Neural cell (in vitro differentiated cells): Measurements from ENCODE around the gene POLR1A. TPM values are rescaled to one million over a fixed set of nuclear protein-coding genes. Genes with fewer than 3 reads are reported as not detected.

ENCODE experiments used
- H2AFZ ChIP-seq: fragments of 200-600, 300-800 bp; sonication (generic), shearing (Covaris generic); 2 replicates; pipeline ENCODE4 v1.6.0; 2014; ENCODE audit warnings: low read depth, mild to moderate bottlenecking, antibody characterized with exemption, low read length, moderate library complexity
- H3F3A ChIP-seq: fragments of 200-600 bp; shearing (Covaris generic); 2 replicates; pipeline ENCODE4 v1.6.1; 2016; ENCODE audit warnings: mild to moderate bottlenecking, moderate library complexity, mixed read lengths, antibody characterized with exemption, low read length; ENCODE audit not compliant: insufficient read depth, poor library complexity, severe bottlenecking
- H3K27ac ChIP-seq: fragments of 200-600, 300-800 bp; sonication (generic), shearing (Covaris generic); 2 replicates; pipeline ENCODE4 v1.5.1; 2014; ENCODE audit warnings: mild to moderate bottlenecking, low read length, moderate library complexity
- H3K27me3 ChIP-seq: fragments of 300-800, 200-600 bp; sonication (generic), shearing (Covaris generic); 2 replicates; pipeline ENCODE4 v1.6.0; 2014; ENCODE audit warnings: mild to moderate bottlenecking, low read depth, low read length, moderate library complexity; ENCODE audit not compliant: insufficient read depth
- H3K36me3 ChIP-seq: fragments of 300-800, 200-600 bp; sonication (generic), shearing (Covaris generic); 2 replicates; pipeline ENCODE4 v1.5.1; 2014; ENCODE audit warnings: mild to moderate bottlenecking, antibody characterized with exemption, low read length, moderate library complexity; ENCODE audit not compliant: insufficient read depth
- H3K4me2 ChIP-seq: fragments of 300-800, 200-600 bp; sonication (generic), shearing (Covaris generic); 2 replicates; pipeline ENCODE4 v1.6.0; 2014; ENCODE audit warnings: mild to moderate bottlenecking, low read length
- H3K4me3 ChIP-seq: fragments of 300-800, 200-600 bp; sonication (generic), shearing (Covaris generic); 2 replicates; pipeline ENCODE4 v1.5.1; 2014; ENCODE audit warnings: mild to moderate bottlenecking, low read length, moderate library complexity
- H3K79me2 ChIP-seq: fragments of 200-600 bp; shearing (Covaris generic); replicated peaks from 2 replicates; pipeline ENCODE4 v1.6.0; 2014; ENCODE audit warnings: mild to moderate bottlenecking, low read length, moderate library complexity; ENCODE audit not compliant: insufficient read depth
- H3K9ac ChIP-seq: fragments of 300-800, 200-600 bp; sonication (generic), shearing (Covaris generic); 2 replicates; pipeline ENCODE4 v1.6.1; 2016; ENCODE audit warnings: mild to moderate bottlenecking, low read length, mixed read lengths
- H3K9me2 ChIP-seq: fragments of 200-600 bp; shearing (Covaris generic); 2 replicates; pipeline ENCODE4 v1.6.1; 2016; ENCODE audit warnings: mild to moderate bottlenecking, low read length, mixed read lengths; ENCODE audit not compliant: insufficient read depth
- H3K9me3 ChIP-seq: fragments of 200-600, 300-800 bp; sonication (generic), shearing (Covaris generic); 2 replicates; pipeline ENCODE4 v1.6.1; 2016; ENCODE audit warnings: mild to moderate bottlenecking, mixed run types, low read length, moderate library complexity, mixed read lengths
- H4K20me1 ChIP-seq: fragments of 200-600 bp; shearing (Covaris generic); 2 replicates; pipeline ENCODE4 v1.6.1; 2016; ENCODE audit warnings: mild to moderate bottlenecking, mixed run types; ENCODE audit not compliant: insufficient read depth
- EP300 ChIP-seq: fragments of 450-650 bp; conservative IDR thresholded peaks from 2 replicates; pipeline ENCODE4 v1.6.1; 2014; ENCODE audit warnings: antibody characterized with exemption, mild to moderate bottlenecking, moderate library complexity; ENCODE audit not compliant: poor library complexity, severe bottlenecking
- EZH2 ChIP-seq: fragments of 200-600, 300-800 bp; shearing (Covaris generic), sonication (generic); IDR thresholded peaks from 2 replicates; pipeline ENCODE4 v1.6.1; 2014; ENCODE audit warnings: antibody characterized with exemption, low read length, borderline replicate concordance, mild to moderate bottlenecking; ENCODE audit not compliant: insufficient read depth, poor library complexity, severe bottlenecking
- MXI1 ChIP-seq: fragments of 450-650 bp; conservative IDR thresholded peaks from 2 replicates; pipeline ENCODE4 v1.6.1; 2014; ENCODE audit warnings: antibody characterized with exemption, mild to moderate bottlenecking; ENCODE audit not compliant: poor library complexity, severe bottlenecking
- POLR2AphosphoS5 ChIP-seq: IDR thresholded peaks from 2 replicates; pipeline ENCODE4 v1.6.1; 2012
- RAD21 ChIP-seq: fragments of 450-650 bp; conservative IDR thresholded peaks from 2 replicates; pipeline ENCODE4 v1.6.1; 2014; ENCODE audit warnings: antibody characterized with exemption, mild to moderate bottlenecking, moderate library complexity
- SMC3 ChIP-seq: fragments of 450-650 bp; conservative IDR thresholded peaks from 2 replicates; pipeline ENCODE4 v1.6.1; 2014; ENCODE audit warnings: antibody characterized with exemption, mild to moderate bottlenecking, moderate library complexity; ENCODE audit not compliant: poor library complexity
- TAF1 ChIP-seq: IDR thresholded peaks from 2 replicates; pipeline ENCODE4 v1.6.1; 2012; ENCODE audit warnings: low read depth
- polyA plus RNA-seq: library from polyadenylated mRNA; depleted of rRNA; stranded (reverse); fragments of >200 nt; gene quantifications from 2 replicates; pipeline ENCODE4 v1.2.3, GENCODE V29; 2014
- TF ChIP-seq, protein P1 (sequence below): fragments of 450-650 bp; IDR thresholded peaks from 2 replicates; pipeline ENCODE4 v1.5.1; 2014; ENCODE audit warnings: antibody characterized with exemption, mild to moderate bottlenecking, moderate library complexity; ENCODE audit not compliant: poor library complexity, severe bottlenecking
- TF ChIP-seq, protein P2 (sequence below): IDR thresholded peaks from 2 replicates; pipeline ENCODE4 v1.6.1; 2012; ENCODE audit warnings: borderline replicate concordance

POLR1A gene
- polyA plus RNA-seq, 1 donor from 2014 or later = 5.4 TPM

- Histone ChIP-seq H3K79me2 (no peaks in the 10 kb centered on the region), H3K36me3 (no peaks in the 10 kb centered on the region), H4K20me1 (no peaks in the 10 kb centered on the region), H3K9me3 (no peaks in the 10 kb centered on the region), H2AFZ (no peak overlapping the region), H3F3A (no peaks in the 10 kb centered on the region), H3K9me2 (no peaks in the 10 kb centered on the region), H3K4me2 (no peak overlapping the region), H3K27me3 (no peaks in the 10 kb centered on the region), H3K27ac (no peak overlapping the region), H3K9ac (no peak overlapping the region), H3K4me3 (no peak overlapping the region)
- TF ChIP-seq POLR2AphosphoS5 = no peak
- no peak for TF ChIP-seq RAD21
- TF ChIP-seq SMC3 = no peak
- TF ChIP-seq EP300 = no peak
- TF ChIP-seq EZH2 = no peak
- TF ChIP-seq, protein P1, sequence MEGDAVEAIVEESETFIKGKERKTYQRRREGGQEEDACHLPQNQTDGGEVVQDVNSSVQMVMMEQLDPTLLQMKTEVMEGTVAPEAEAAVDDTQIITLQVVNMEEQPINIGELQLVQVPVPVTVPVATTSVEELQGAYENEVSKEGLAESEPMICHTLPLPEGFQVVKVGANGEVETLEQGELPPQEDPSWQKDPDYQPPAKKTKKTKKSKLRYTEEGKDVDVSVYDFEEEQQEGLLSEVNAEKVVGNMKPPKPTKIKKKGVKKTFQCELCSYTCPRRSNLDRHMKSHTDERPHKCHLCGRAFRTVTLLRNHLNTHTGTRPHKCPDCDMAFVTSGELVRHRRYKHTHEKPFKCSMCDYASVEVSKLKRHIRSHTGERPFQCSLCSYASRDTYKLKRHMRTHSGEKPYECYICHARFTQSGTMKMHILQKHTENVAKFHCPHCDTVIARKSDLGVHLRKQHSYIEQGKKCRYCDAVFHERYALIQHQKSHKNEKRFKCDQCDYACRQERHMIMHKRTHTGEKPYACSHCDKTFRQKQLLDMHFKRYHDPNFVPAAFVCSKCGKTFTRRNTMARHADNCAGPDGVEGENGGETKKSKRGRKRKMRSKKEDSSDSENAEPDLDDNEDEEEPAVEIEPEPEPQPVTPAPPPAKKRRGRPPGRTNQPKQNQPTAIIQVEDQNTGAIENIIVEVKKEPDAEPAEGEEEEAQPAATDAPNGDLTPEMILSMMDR = no peak
- TF ChIP-seq MXI1 = no peak
- TF ChIP-seq, protein P2, sequence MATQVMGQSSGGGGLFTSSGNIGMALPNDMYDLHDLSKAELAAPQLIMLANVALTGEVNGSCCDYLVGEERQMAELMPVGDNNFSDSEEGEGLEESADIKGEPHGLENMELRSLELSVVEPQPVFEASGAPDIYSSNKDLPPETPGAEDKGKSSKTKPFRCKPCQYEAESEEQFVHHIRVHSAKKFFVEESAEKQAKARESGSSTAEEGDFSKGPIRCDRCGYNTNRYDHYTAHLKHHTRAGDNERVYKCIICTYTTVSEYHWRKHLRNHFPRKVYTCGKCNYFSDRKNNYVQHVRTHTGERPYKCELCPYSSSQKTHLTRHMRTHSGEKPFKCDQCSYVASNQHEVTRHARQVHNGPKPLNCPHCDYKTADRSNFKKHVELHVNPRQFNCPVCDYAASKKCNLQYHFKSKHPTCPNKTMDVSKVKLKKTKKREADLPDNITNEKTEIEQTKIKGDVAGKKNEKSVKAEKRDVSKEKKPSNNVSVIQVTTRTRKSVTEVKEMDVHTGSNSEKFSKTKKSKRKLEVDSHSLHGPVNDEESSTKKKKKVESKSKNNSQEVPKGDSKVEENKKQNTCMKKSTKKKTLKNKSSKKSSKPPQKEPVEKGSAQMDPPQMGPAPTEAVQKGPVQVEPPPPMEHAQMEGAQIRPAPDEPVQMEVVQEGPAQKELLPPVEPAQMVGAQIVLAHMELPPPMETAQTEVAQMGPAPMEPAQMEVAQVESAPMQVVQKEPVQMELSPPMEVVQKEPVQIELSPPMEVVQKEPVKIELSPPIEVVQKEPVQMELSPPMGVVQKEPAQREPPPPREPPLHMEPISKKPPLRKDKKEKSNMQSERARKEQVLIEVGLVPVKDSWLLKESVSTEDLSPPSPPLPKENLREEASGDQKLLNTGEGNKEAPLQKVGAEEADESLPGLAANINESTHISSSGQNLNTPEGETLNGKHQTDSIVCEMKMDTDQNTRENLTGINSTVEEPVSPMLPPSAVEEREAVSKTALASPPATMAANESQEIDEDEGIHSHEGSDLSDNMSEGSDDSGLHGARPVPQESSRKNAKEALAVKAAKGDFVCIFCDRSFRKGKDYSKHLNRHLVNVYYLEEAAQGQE = no peak
Measured at GRCh38 chr2:86025229-86025820, 80.4 kb downstream of the POLR1A start.

DNA sequence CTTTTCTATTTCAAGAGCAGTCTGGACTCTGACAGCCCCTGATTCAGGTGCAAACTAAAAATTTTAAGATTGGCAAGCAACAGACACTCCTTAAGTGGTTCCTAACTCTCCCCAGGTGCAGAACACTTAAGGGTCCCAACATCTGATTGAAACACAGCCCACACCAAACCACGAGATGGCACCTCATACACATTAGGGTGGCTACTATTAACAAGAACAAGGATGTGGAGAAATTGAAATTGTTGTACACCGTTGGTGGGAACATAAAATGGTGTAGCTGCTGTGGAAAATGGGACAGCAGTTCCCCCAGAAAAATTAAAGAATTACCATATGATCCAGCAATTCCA lies 82.3 kb downstream of the POLR1A start:
- Histone ChIP-seq H3F3A (no peaks in the 10 kb centered on the region), H3K9me3 (no peaks in the 10 kb centered on the region), H3K36me3 (no peaks in the 10 kb centered on the region), H3K9ac (no peak overlapping the region), H4K20me1 (no peaks in the 10 kb centered on the region), H3K27ac (no peak overlapping the region), H2AFZ (no peak overlapping the region), H3K4me3 (no peak overlapping the region), H3K4me2 (no peak overlapping the region), H3K9me2 (no peaks in the 10 kb centered on the region), H3K79me2 (no peaks in the 10 kb centered on the region), H3K27me3 (no peaks in the 10 kb centered on the region)
- TF ChIP-seq, protein P2 = no peak
- TF ChIP-seq RAD21 = no peak
- TF ChIP-seq, protein P1 = no peak
- TF ChIP-seq EP300 = no peak
- TF ChIP-seq EZH2 = no peak
- TF ChIP-seq TAF1 = no peak
- TF ChIP-seq SMC3 = no peak
- no peak for TF ChIP-seq POLR2AphosphoS5
- no peak for TF ChIP-seq MXI1
